Ascending aorta (tissue), 2 donors: ENCODE results near the gene ZNF341. TPM values are rescaled to one million over a fixed set of nuclear protein-coding genes. Genes with fewer than 3 reads are reported as not detected.

ENCODE experiments used
- DNase-seq, 2 donors: peaks; one replicate each; pipeline ENCODE4 v3.0.0-alpha.2; 2019; ENCODE audit warnings: low spot score in 2 of 2
- H3K27ac ChIP-seq, 2 donors: fragments of 200-600 bp; sonication (generic); one replicate each; pipeline ENCODE4 v1.5.1; 2016 to 2017; ENCODE audit warnings: mild to moderate bottlenecking in 1 of 2
- H3K27me3 ChIP-seq: fragments of 200-600 bp; sonication (generic); one replicate; pipeline ENCODE4 v1.5.1; 2017
- H3K36me3 ChIP-seq, 2 donors: fragments of 200-600 bp; sonication (generic); one replicate each; pipeline ENCODE4 v1.5.1; 2016
- H3K4me1 ChIP-seq, 2 donors: fragments of 200-600 bp; sonication (generic); one replicate each; pipeline ENCODE4 v1.5.1; 2016 to 2017; ENCODE audit warnings: mild to moderate bottlenecking in 1 of 2
- H3K4me3 ChIP-seq, 2 donors: fragments of 200-600 bp; sonication (generic); one replicate each; pipeline ENCODE4 v1.5.1; 2016 to 2017; ENCODE audit warnings: mild to moderate bottlenecking in 1 of 2
- H3K9me3 ChIP-seq, 2 donors: fragments of 200-600 bp; sonication (generic); one replicate each; pipeline ENCODE4 v1.5.1; 2016
- CTCF ChIP-seq, 3 experiments: fragments of 200-600 bp in 2 of 3; fragments of 450-650 bp in 1 of 3; sonication (generic) in 2 of 3; IDR thresholded peaks; one replicate each; pipeline ENCODE4 v1.5.1; 2016 to 2019; ENCODE audit warnings: antibody characterized with exemption in 3 of 3, mild to moderate bottlenecking in 1 of 3, moderate library complexity in 1 of 3
- intact Hi-C: fragments of 100-400 bp; cut with DNase I; formaldehyde crosslinking; loops from one replicate; pipeline ENCODE4 v1.15.1; 2023
- total RNA-seq: library from RNA; depleted of rRNA; stranded (reverse); fragments of >200 nt; gene quantifications from one replicate; pipeline ENCODE4 v1.1.0, GENCODE V29; 2016

Gene ZNF341
- total RNA-seq, 1 donor from 2014 or later, result 4.5 TPM

- intact Hi-C loops, result no loop called here
- Histone ChIP-seq H3K9me3 (no peaks in the 10 kb centered on the region), H3K4me3 (no peak overlapping the region), H3K27ac (peak overlapping the region; percentile 63 to 65), H3K27me3 (no peaks in the 10 kb centered on the region), H3K36me3 (peaks cover 0 to 4% of the 10 kb centered on the region in 2 donors), H3K4me1 (peaks cover 3 to 54% of the 10 kb centered on the region in 2 donors)
- DNase-seq, result no peak
- no peak for TF ChIP-seq CTCF (IDR thresholded peaks at IDR 0.05)
These were observed 94.6 kb downstream of the ZNF341 start for GRCh38 chr20:33826270-33826897.

GRCh38 chr20:33827109-33827508, 95.3 kb downstream of the ZNF341 start:
- peaks cover 0 to 4% of the 10 kb centered on the region in 2 donors for H3K36me3 ChIP-seq
- DNase-seq, result no peak
- intact Hi-C loops, result no loop called here
- peak overlapping the region; percentile 63 to 65 for H3K27ac ChIP-seq
- no peaks in the 10 kb centered on the region for H3K27me3 ChIP-seq
- no peaks in the 10 kb centered on the region for H3K9me3 ChIP-seq
- H3K4me3 ChIP-seq, result no peak overlapping the region
- H3K4me1 ChIP-seq, result peaks cover 3 to 59% of the 10 kb centered on the region in 2 donors
- no peak for TF ChIP-seq CTCF (IDR thresholded peaks at IDR 0.05)

GRCh38 chr20:33827634-33828325, 96.0 kb downstream of the ZNF341 start:
- H3K27me3 ChIP-seq, result no peaks in the 10 kb centered on the region
- intact Hi-C loops, result no loop called here

GRCh38 chr20:33828326-33828844, 96.6 kb downstream of the ZNF341 start:
- Histone ChIP-seq H3K36me3 (peaks cover 0 to 4% of the 10 kb centered on the region in 2 donors), H3K27ac (peak overlapping the region; percentile 63 to 65), H3K27me3 (no peaks in the 10 kb centered on the region), H3K9me3 (no peaks in the 10 kb centered on the region), H3K4me3 (no peak overlapping the region), H3K4me1 (peaks cover 3 to 63% of the 10 kb centered on the region in 2 donors)
- no peak for DNase-seq
- intact Hi-C loops, result no loop called here
- no peak for TF ChIP-seq CTCF (IDR thresholded peaks at IDR 0.05)

More at GRCh38 chr20:33827634-33828325, 96.0 kb downstream of the ZNF341 start:
- Histone ChIP-seq H3K9me3 (no peaks in the 10 kb centered on the region), H3K36me3 (peaks cover 0 to 4% of the 10 kb centered on the region in 2 donors), H3K27ac (peak overlapping the region; percentile 63 to 65), H3K4me1 (peaks cover 3 to 63% of the 10 kb centered on the region in 2 donors), H3K4me3 (no peak overlapping the region)
- TF ChIP-seq CTCF (IDR thresholded peaks at IDR 0.05), result no peak
- no peak for DNase-seq

- Histone ChIP-seq H3K4me3 (no peak overlapping the region), H3K36me3 (no peaks in the 10 kb centered on the region), H3K9me3 (no peaks in the 10 kb centered on the region), H3K27me3 (no peaks in the 10 kb centered on the region), H3K27ac (peak overlapping the region; percentile 63 to 65), H3K4me1 (peaks cover 3 to 63% of the 10 kb centered on the region in 2 donors)
- TF ChIP-seq CTCF (IDR thresholded peaks at IDR 0.05), result no peak
- intact Hi-C loops, result no loop called here
- no peak for DNase-seq
These were observed 97.3 kb downstream of the ZNF341 start for GRCh38 chr20:33828967-33829560.
